H9 (cell line): Measurements from ENCODE around the gene CHM. TPM values are rescaled to one million over a fixed set of nuclear protein-coding genes. Genes with fewer than 3 reads are reported as not detected.

Experiments used
- DNase-seq: peaks from one replicate; pipeline ENCODE4 v3.0.0-alpha.2; 2017
- H2AFZ ChIP-seq: one replicate; pipeline ENCODE4 v1.6.1; 2013; ENCODE audit warnings: mild to moderate bottlenecking, low read length, control low read depth, moderate library complexity
- H2AK5ac ChIP-seq: 2 replicates; pipeline ENCODE4 v1.6.1; 2013; ENCODE audit warnings: low read length, control low read depth, mixed read lengths; ENCODE audit not compliant: insufficient read length
- H2BK120ac ChIP-seq: one replicate; pipeline ENCODE4 v1.6.1; 2013; ENCODE audit warnings: low read depth, mild to moderate bottlenecking, low read length, control low read depth, inconsistent platforms; ENCODE audit not compliant: poor library complexity, severe bottlenecking
- H2BK12ac ChIP-seq: 2 replicates; pipeline ENCODE4 v1.6.1; 2013; ENCODE audit warnings: low read length, control low read depth, mixed read lengths, low read depth; ENCODE audit not compliant: insufficient read length
- H2BK15ac ChIP-seq: 2 replicates; pipeline ENCODE4 v1.6.1; 2013; ENCODE audit warnings: low read depth, low read length, control low read depth
- H2BK20ac ChIP-seq: one replicate; pipeline ENCODE4 v1.6.1; 2013; ENCODE audit warnings: low read depth, mild to moderate bottlenecking, low read length, control low read depth, inconsistent platforms; ENCODE audit not compliant: poor library complexity, severe bottlenecking
- H2BK5ac ChIP-seq: 2 replicates; pipeline ENCODE4 v1.6.1; 2013; ENCODE audit warnings: low read length, control low read depth, mixed read lengths; ENCODE audit not compliant: insufficient read length
- H3K14ac ChIP-seq: 2 replicates; pipeline ENCODE4 v1.6.1; 2013; ENCODE audit warnings: low read length, control low read depth; ENCODE audit not compliant: insufficient read depth
- H3K18ac ChIP-seq: 2 replicates; pipeline ENCODE4 v1.6.1; 2013; ENCODE audit warnings: low read depth, mild to moderate bottlenecking, mixed read lengths, low read length, control low read depth; ENCODE audit not compliant: insufficient read length
- H3K23ac ChIP-seq: 2 replicates; pipeline ENCODE4 v1.6.1; 2013; ENCODE audit warnings: low read length, control low read depth, mixed read lengths, low read depth; ENCODE audit not compliant: insufficient read length
- H3K23me2 ChIP-seq: 2 replicates; pipeline ENCODE4 v1.6.1; 2013; ENCODE audit warnings: low read depth, mild to moderate bottlenecking, mixed read lengths, low read length, control low read depth; ENCODE audit not compliant: insufficient read length, poor library complexity, severe bottlenecking
- H3K27ac ChIP-seq: 2 replicates; pipeline ENCODE4 v1.5.1; 2013; ENCODE audit warnings: low read length, control low read depth, mixed read lengths, low read depth; ENCODE audit not compliant: insufficient read length
- H3K27me3 ChIP-seq: 2 replicates; pipeline ENCODE4 v1.6.1; 2013; ENCODE audit warnings: low read length, control low read depth, inconsistent platforms; ENCODE audit not compliant: insufficient read depth
- H3K4ac ChIP-seq: 2 replicates; pipeline ENCODE4 v1.6.1; 2013; ENCODE audit warnings: low read depth, mild to moderate bottlenecking, control low read depth, inconsistent platforms, low read length, moderate library complexity
- H3K4me1 ChIP-seq: 2 replicates; pipeline ENCODE4 v1.6.1; 2013; ENCODE audit warnings: low read length, control low read depth, inconsistent platforms; ENCODE audit not compliant: insufficient read depth
- H3K4me2 ChIP-seq: 2 replicates; pipeline ENCODE4 v1.6.1; 2013; ENCODE audit warnings: low read length, control low read depth, mixed read lengths; ENCODE audit not compliant: insufficient read length, insufficient read depth
- H3K56ac ChIP-seq: 2 replicates; pipeline ENCODE4 v1.6.1; 2013; ENCODE audit warnings: low read depth, mild to moderate bottlenecking, mixed read lengths, low read length, control low read depth; ENCODE audit not compliant: insufficient read length
- H3K79me1 ChIP-seq: 2 replicates; pipeline ENCODE4 v1.6.1; 2013; ENCODE audit warnings: low read depth, mild to moderate bottlenecking, moderate library complexity, low read length, control low read depth, inconsistent platforms; ENCODE audit not compliant: insufficient read depth, poor library complexity, severe bottlenecking
- H3K79me2 ChIP-seq: 2 replicates; pipeline ENCODE4 v1.6.1; 2013; ENCODE audit warnings: low read length, control low read depth, inconsistent platforms; ENCODE audit not compliant: insufficient read depth
- H3K9ac ChIP-seq: 2 replicates; pipeline ENCODE4 v1.6.1; 2013; ENCODE audit warnings: low read length, control low read depth, mixed read lengths; ENCODE audit not compliant: insufficient read length; ENCODE audit errors: extremely low read depth
- H3K9me3 ChIP-seq: one replicate; pipeline ENCODE4 v1.6.1; 2013; ENCODE audit warnings: low read depth, low read length, inconsistent platforms; ENCODE audit not compliant: control insufficient read depth
- H3T11ph ChIP-seq: one replicate; pipeline ENCODE4 v1.6.1; 2013; ENCODE audit warnings: mild to moderate bottlenecking, low read length, control low read depth, inconsistent platforms
- H4K20me1 ChIP-seq: one replicate; pipeline ENCODE4 v1.6.1; 2013; ENCODE audit not compliant: control insufficient read depth, insufficient read length, insufficient read depth
- H4K5ac ChIP-seq: 2 replicates; pipeline ENCODE4 v1.6.1; 2013; ENCODE audit warnings: low read depth, mild to moderate bottlenecking, mixed read lengths, low read length, control low read depth; ENCODE audit not compliant: insufficient read length
- H4K8ac ChIP-seq: replicated peaks from 2 replicates; pipeline ENCODE4 v1.6.1; 2013; ENCODE audit warnings: low read length, control low read depth, mixed read lengths, low read depth; ENCODE audit not compliant: insufficient read length
- H4K91ac ChIP-seq: 2 replicates; pipeline ENCODE4 v1.6.1; 2013; ENCODE audit warnings: low read depth, mild to moderate bottlenecking, moderate library complexity, mixed read lengths, low read length, control low read depth; ENCODE audit not compliant: insufficient read length
- H3K27ac Mint-ChIP-seq, 3 experiments: 2 replicates in 2 of 3; 3 replicates in 1 of 3; pipeline ENCODE4 v1.8.0; 2020 to 2021; ENCODE audit warnings: mixed read lengths in 3 of 3, mild to moderate bottlenecking in 1 of 3, moderate library complexity in 1 of 3
- H3K27me3 Mint-ChIP-seq: 2 replicates; pipeline ENCODE4 v1.8.0; 2021; ENCODE audit warnings: low read depth, mild to moderate bottlenecking, moderate library complexity, mixed read lengths
- H3K36me3 Mint-ChIP-seq, 3 experiments: 2 replicates in 2 of 3; 3 replicates in 1 of 3; pipeline ENCODE4 v1.8.0; 2020 to 2021; ENCODE audit warnings: low read depth in 3 of 3, mixed read lengths in 3 of 3; ENCODE audit not compliant: insufficient read depth in 1 of 3
- H3K4me1 Mint-ChIP-seq, 2 experiments: 2 replicates each; pipeline ENCODE4 v1.8.0; 2020; ENCODE audit warnings: mixed read lengths in 2 of 2
- H3K4me3 Mint-ChIP-seq, 2 experiments: 2 replicates in 1 of 2; 3 replicates in 1 of 2; pipeline ENCODE4 v1.8.0; 2020 to 2021; ENCODE audit warnings: mild to moderate bottlenecking in 2 of 2, mixed read lengths in 2 of 2, moderate library complexity in 1 of 2
- H3K9me3 Mint-ChIP-seq, 2 experiments: 2 replicates in 1 of 2; 3 replicates in 1 of 2; pipeline ENCODE4 v1.8.0; 2020; ENCODE audit warnings: mild to moderate bottlenecking in 2 of 2, mixed read lengths in 2 of 2, moderate library complexity in 1 of 2
- CTCF ChIP-seq: fragments of 200-600 bp; sonication (generic); conservative IDR thresholded peaks from 3 replicates; pipeline ENCODE4 v1.8.0; 2021; ENCODE audit warnings: antibody characterized with exemption, mild to moderate bottlenecking
- WGBS: extraction: QIAGEN DNeasy Blood & Tissue Kit; methylation state at CpG from one replicate; pipeline ENCODE4 v1.1.7; 2013; ENCODE audit warnings: missing lambda C conversion rate, low lambda C conversion rate, mixed read lengths; ENCODE audit not compliant: insufficient read length; ENCODE audit errors: extremely low coverage; 5-methylcytosine and 5-hydroxymethylcytosine counted together
- total RNA-seq: library from RNA; stranded (reverse); gene quantifications from 2 replicates; pipeline ENCODE4 v1.2.1, GENCODE V29; 2021

CHM gene
- total RNA-seq, 1 experiment from 2014 or later: 28.4 TPM

DNA sequence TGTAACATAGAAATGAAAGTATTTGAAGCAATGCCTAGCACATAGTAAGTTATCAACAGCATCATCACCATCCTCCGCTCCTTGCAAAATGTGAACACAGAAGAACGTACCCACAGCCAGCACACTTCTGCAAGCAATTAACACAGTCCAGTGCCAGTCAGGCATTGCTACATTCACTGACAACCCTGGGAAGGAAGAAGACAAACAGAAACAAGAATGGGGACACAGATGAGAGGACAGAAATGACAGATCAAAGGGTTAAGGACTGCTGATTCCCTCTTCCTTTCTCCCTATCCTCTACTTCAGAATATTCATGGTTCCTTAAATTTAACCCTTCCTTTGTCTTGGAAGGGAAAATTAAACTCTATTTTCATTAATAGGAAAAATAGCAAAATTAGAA is 53.1 kb downstream of the CHM start:
- H2AFZ ChIP-seq: no peak overlapping the region
- no peak overlapping the region for H3K14ac ChIP-seq
- H3K79me2 ChIP-seq: no peaks in the 10 kb centered on the region
- DNase-seq: no peak
- no peak overlapping the region for H4K8ac ChIP-seq
- H3K79me1 ChIP-seq: no peaks in the 10 kb centered on the region
- no peak overlapping the region for H2BK12ac ChIP-seq
- H2AK5ac ChIP-seq: no peak overlapping the region
- H2BK120ac ChIP-seq: no peak overlapping the region
- WGBS: no CpG with 5 or more reads among the region's 2 CpGs
- H4K91ac ChIP-seq: no peak overlapping the region
- H3K4me3 Mint-ChIP-seq: peak overlapping the region in 1 of 2 experiments; percentile 16; a peak in 1 of 5 replicates
- H3T11ph ChIP-seq: no peak overlapping the region
- no peak overlapping the region for H2BK5ac ChIP-seq
- H3K23me2 ChIP-seq: no peaks in the 10 kb centered on the region
- H3K56ac ChIP-seq: no peak overlapping the region
- no peaks in the 10 kb centered on the region for H3K27me3 ChIP-seq
- no peak overlapping the region for H3K18ac ChIP-seq
- no peak for TF ChIP-seq CTCF
- no peaks in the 10 kb centered on the region for H3K9me3 ChIP-seq
- H3K4me1 ChIP-seq: no peaks in the 10 kb centered on the region; the same call in 1 of the 2 replicates
- H3K4me2 ChIP-seq: no peak overlapping the region
- H2BK20ac ChIP-seq: no peak overlapping the region
- H3K9ac ChIP-seq: no peak overlapping the region
- H4K5ac ChIP-seq: no peak overlapping the region
- H3K27ac Mint-ChIP-seq: peak overlapping the region in 2 of 3 experiments; percentile 34 to 69; a peak in 3 of 7 replicates
- H3K4ac ChIP-seq: no peak overlapping the region
- peaks cover 43 to 52% of the 10 kb centered on the region in 2 experiments for H3K4me1 Mint-ChIP-seq
- no peak overlapping the region for H3K23ac ChIP-seq
- peaks cover 11 to 30% of the 10 kb centered on the region in 2 experiments; a peak in 4 of 5 replicates for H3K9me3 Mint-ChIP-seq
- H3K27ac ChIP-seq: no peak overlapping the region
- H2BK15ac ChIP-seq: no peak overlapping the region
- peaks cover 11 to 13% (median 12%) of the 10 kb centered on the region in 3 experiments for H3K36me3 Mint-ChIP-seq
- no peaks in the 10 kb centered on the region for H3K27me3 Mint-ChIP-seq
- H4K20me1 ChIP-seq: no peaks in the 10 kb centered on the region
